ENCODE results near the gene USP51. TPM values are rescaled to one million over a fixed set of nuclear protein-coding genes. Genes with fewer than 3 reads are reported as not detected.

Gene USP51
- 1.1 and 1.5 TPM in 2 replicates for total RNA-seq

DNA sequence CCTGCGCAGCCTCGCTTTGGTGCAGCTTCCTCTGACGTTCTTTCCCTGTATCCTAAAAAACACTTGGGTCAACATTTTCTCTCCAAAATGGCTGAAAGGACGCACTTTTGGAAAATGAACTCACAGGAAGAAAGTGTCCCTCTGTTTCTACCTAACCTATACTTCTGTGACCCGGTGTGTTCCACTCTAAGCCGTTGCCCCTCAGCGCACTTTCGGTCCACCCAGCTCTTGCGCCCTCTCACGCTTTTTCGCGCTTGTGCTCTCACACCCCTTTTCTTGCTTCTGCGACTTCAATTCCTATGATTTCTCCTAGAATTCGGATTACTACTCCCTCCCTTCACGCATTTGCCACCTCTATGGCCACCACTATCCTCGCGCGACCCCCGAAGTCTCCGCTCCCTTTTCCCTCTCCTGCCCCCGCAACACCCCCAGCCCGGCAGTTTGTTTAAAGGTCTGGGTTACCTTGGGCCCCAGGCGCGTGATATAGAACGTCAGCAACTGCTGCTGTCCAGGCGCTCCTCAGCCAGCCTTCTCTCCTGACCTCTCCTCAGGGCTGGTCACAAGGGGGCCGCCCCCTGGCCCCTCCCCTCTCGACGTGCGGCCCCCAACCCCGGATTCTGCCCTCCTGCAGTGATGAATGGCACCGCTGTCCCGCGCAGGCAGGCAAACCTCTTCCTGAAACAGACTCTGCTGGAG is at the start of gene USP51:
Gene USP51, minus strand, starts transcription at position 535 of the 696 bp plus-strand sequence. CDS start 909 bp downstream, outside the sequence.

DNA sequence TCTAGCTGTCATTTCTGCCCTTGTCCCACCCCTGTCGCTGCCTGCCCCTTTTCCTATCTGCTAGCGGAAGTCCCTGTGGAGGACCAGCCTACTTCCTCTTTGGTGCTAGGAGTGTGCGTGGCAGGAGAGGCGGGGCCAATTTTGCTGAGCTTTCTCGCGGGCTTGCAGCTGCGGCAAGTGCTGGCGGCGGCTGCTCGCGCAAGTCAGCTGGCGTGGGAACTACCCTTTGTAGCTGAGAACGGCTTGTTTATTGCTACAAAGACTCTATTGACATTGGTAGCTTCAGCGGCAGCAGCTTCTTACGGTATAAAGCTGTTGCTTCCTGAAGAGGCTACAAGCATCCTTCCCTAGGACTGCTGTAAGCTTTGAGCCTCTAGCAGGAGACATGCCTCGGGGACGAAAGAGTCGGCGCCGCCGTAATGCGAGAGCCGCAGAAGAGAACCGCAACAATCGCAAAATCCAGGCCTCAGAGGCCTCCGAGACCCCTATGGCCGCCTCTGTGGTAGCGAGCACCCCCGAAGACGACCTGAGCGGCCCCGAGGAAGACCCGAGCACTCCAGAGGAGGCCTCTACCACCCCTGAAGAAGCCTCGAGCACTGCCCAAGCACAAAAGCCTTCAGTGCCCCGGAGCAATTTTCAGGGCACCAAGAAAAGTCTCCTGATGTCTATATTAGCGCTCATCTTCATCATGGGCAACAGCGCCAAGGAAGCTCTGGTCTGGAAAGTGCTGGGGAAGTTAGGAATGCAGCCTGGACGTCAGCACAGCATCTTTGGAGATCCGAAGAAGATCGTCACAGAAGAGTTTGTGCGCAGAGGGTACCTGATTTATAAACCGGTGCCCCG is 37.4 kb downstream of the USP51 start, which contains the start of gene MAGEH1:
Gene MAGEH1, plus strand, starts transcription at position 138 of the 843 bp plus-strand sequence. Its CDS starts 248 bp downstream, at position 386.

Small RNA genes within 50 kb of the gene (small RNA-seq; reads per million reads assigned to genes)
- not detected for gene MIR4536-2

Other genes starting within 250 kb of the USP51 start
- not detected in 2 replicates for gene PAGE3, start 224.9 kb downstream of the USP51 start, total RNA-seq
- gene MAGEH1, start 37.7 kb downstream of the USP51 start, total RNA-seq = 28.3 and 30.1 TPM in 2 replicates
- gene FOXR2, start 133.6 kb upstream of the USP51 start, total RNA-seq = not detected in 2 replicates
- gene RRAGB, start 227.9 kb upstream of the USP51 start, total RNA-seq = 13.7 and 17.6 TPM in 2 replicates